Stimulated activated memory B cell treated with anti-CD40 and anti-IgM and Interleukin-4, amounts not matched to agents 10 μg/mL and 1 μg/mL and 100 μg/mL, for 72 hours (primary cell): ENCODE data around the gene DOCK10.
"Not testable (repeated sequence)": the region's sequence is repeated elsewhere in the genome, so short reads cannot be mapped to it uniquely, and the experiment has no call there.

ENCODE experiments used
- ATAC-seq: fragments of 150-1000 bp; cut with Tn5 transposase; 2 replicates; pipeline ENCODE4 v1.10.0; 2021
- H3K27ac Mint-ChIP-seq: one replicate; pipeline ENCODE4 v1.8.0; 2022; ENCODE audit warnings: mild to moderate bottlenecking, mixed read lengths
- H3K27me3 Mint-ChIP-seq: one replicate; pipeline ENCODE4 v1.8.0; 2022; ENCODE audit warnings: mixed read lengths
- H3K36me3 Mint-ChIP-seq: one replicate; pipeline ENCODE4 v1.8.0; 2022; ENCODE audit warnings: mixed read lengths
- H3K4me1 Mint-ChIP-seq: one replicate; pipeline ENCODE4 v1.8.0; 2022; ENCODE audit warnings: mixed read lengths
- H3K4me3 Mint-ChIP-seq: one replicate; pipeline ENCODE4 v1.8.0; 2022; ENCODE audit warnings: mild to moderate bottlenecking, moderate library complexity, mixed read lengths
- H3K9me3 Mint-ChIP-seq: one replicate; pipeline ENCODE4 v1.8.0; 2022; ENCODE audit warnings: mixed read lengths

DOCK10 gene

GRCh38 chr2:224919472-224920110 is 122.7 kb downstream of the DOCK10 start:
- no peaks in the 10 kb centered on the region for H3K27me3 Mint-ChIP-seq
- no peaks in the 10 kb centered on the region for H3K9me3 Mint-ChIP-seq
- no peak for ATAC-seq
- H3K36me3 Mint-ChIP-seq, result peaks cover 7% of the 10 kb centered on the region
- H3K4me1 Mint-ChIP-seq, result peaks cover 16% of the 10 kb centered on the region
- no peak overlapping the region for H3K27ac Mint-ChIP-seq
- H3K4me3 Mint-ChIP-seq, result no peak overlapping the region

GRCh38 chr2:224918626-224919471 is 123.4 kb downstream of the DOCK10 start:
- no peaks in the 10 kb centered on the region for H3K36me3 Mint-ChIP-seq
- H3K9me3 Mint-ChIP-seq, result no peaks in the 10 kb centered on the region
- no peak overlapping the region for H3K4me3 Mint-ChIP-seq
- peaks cover 8% of the 10 kb centered on the region for H3K4me1 Mint-ChIP-seq
- H3K27me3 Mint-ChIP-seq, result no peaks in the 10 kb centered on the region
- no peak for ATAC-seq
- H3K27ac Mint-ChIP-seq, result no peak overlapping the region

GRCh38 chr2:224917246-224917645 is 125.0 kb downstream of the DOCK10 start:
- not testable (repeated sequence) for ATAC-seq, H3K4me1 Mint-ChIP-seq, H3K27ac Mint-ChIP-seq, H3K9me3 Mint-ChIP-seq, H3K27me3 Mint-ChIP-seq, H3K4me3 Mint-ChIP-seq, H3K36me3 Mint-ChIP-seq

- no peak overlapping the region for H3K27ac Mint-ChIP-seq
- H3K4me1 Mint-ChIP-seq, result peaks cover 15% of the 10 kb centered on the region
- no peaks in the 10 kb centered on the region for H3K9me3 Mint-ChIP-seq
- no peaks in the 10 kb centered on the region for H3K27me3 Mint-ChIP-seq
- H3K36me3 Mint-ChIP-seq, result peaks cover 12% of the 10 kb centered on the region
- ATAC-seq, result no peak
- no peak overlapping the region for H3K4me3 Mint-ChIP-seq
Measured at GRCh38 chr2:224915136-224915535, 127.1 kb downstream of the DOCK10 start.

- ATAC-seq, result no peak
- H3K4me3 Mint-ChIP-seq, result no peak overlapping the region
- peaks cover 51% of the 10 kb centered on the region for H3K36me3 Mint-ChIP-seq
- H3K27ac Mint-ChIP-seq, result peak overlapping the region; percentile 91
- peaks cover 61% of the 10 kb centered on the region for H3K4me1 Mint-ChIP-seq
- H3K9me3 Mint-ChIP-seq, result no peaks in the 10 kb centered on the region
- no peaks in the 10 kb centered on the region for H3K27me3 Mint-ChIP-seq
Measured at GRCh38 chr2:224910574-224910925, 131.7 kb downstream of the DOCK10 start.

- peaks cover 62% of the 10 kb centered on the region for H3K4me1 Mint-ChIP-seq
- no peaks in the 10 kb centered on the region for H3K27me3 Mint-ChIP-seq
- peak overlapping the region; percentile 91 for H3K27ac Mint-ChIP-seq
- no peaks in the 10 kb centered on the region for H3K9me3 Mint-ChIP-seq
- H3K36me3 Mint-ChIP-seq, result peaks cover 53% of the 10 kb centered on the region
- H3K4me3 Mint-ChIP-seq, result peak overlapping the region; percentile 34
- ATAC-seq, result peak; percentile 97
Measured at GRCh38 chr2:224909885-224910573, 132.2 kb downstream of the DOCK10 start.

GRCh38 chr2:224908818-224909217 is 133.4 kb downstream of the DOCK10 start:
- no peaks in the 10 kb centered on the region for H3K27me3 Mint-ChIP-seq
- H3K9me3 Mint-ChIP-seq, result no peaks in the 10 kb centered on the region
- H3K27ac Mint-ChIP-seq, result peak overlapping the region; percentile 91
- H3K4me1 Mint-ChIP-seq, result peaks cover 62% of the 10 kb centered on the region
- no peak for ATAC-seq
- no peak overlapping the region for H3K4me3 Mint-ChIP-seq
- H3K36me3 Mint-ChIP-seq, result peaks cover 53% of the 10 kb centered on the region

- Mint-ChIP-seq H3K27ac (no peak overlapping the region), H3K4me1 (peaks cover 46% of the 10 kb centered on the region), H3K36me3 (peaks cover 56% of the 10 kb centered on the region), H3K27me3 (no peaks in the 10 kb centered on the region), H3K4me3 (no peak overlapping the region), H3K9me3 (no peaks in the 10 kb centered on the region)
- no peak for ATAC-seq
Measured at GRCh38 chr2:224904381-224904780, 137.9 kb downstream of the DOCK10 start.

- Mint-ChIP-seq H3K4me3 (no peak overlapping the region), H3K27ac (no peak overlapping the region), H3K9me3 (no peaks in the 10 kb centered on the region), H3K36me3 (peaks cover 56% of the 10 kb centered on the region), H3K4me1 (peaks cover 39% of the 10 kb centered on the region), H3K27me3 (no peaks in the 10 kb centered on the region)
- ATAC-seq, result no peak
Measured at GRCh38 chr2:224903621-224904020, 138.6 kb downstream of the DOCK10 start.

GRCh38 chr2:224901121-224901676 is 141.1 kb downstream of the DOCK10 start:
- no peak for ATAC-seq
- H3K4me1 Mint-ChIP-seq, result peaks cover 29% of the 10 kb centered on the region
- H3K9me3 Mint-ChIP-seq, result no peaks in the 10 kb centered on the region
- no peak overlapping the region for H3K4me3 Mint-ChIP-seq
- H3K36me3 Mint-ChIP-seq, result peaks cover 47% of the 10 kb centered on the region
- peak overlapping the region; percentile 57 for H3K27ac Mint-ChIP-seq
- no peaks in the 10 kb centered on the region for H3K27me3 Mint-ChIP-seq

GRCh38 chr2:224895377-224895776 is 146.9 kb downstream of the DOCK10 start:
- Mint-ChIP-seq H3K36me3 (peaks cover 69% of the 10 kb centered on the region), H3K4me3 (no peak overlapping the region), H3K9me3 (peaks cover 2% of the 10 kb centered on the region), H3K4me1 (peaks cover 69% of the 10 kb centered on the region), H3K27me3 (no peaks in the 10 kb centered on the region), H3K27ac (peak overlapping the region; percentile 93)
- no peak for ATAC-seq

GRCh38 chr2:224894356-224894755 is 147.9 kb downstream of the DOCK10 start:
- ATAC-seq, result peak; percentile 78
- H3K4me1 Mint-ChIP-seq, result peaks cover 79% of the 10 kb centered on the region
- no peaks in the 10 kb centered on the region for H3K27me3 Mint-ChIP-seq
- peaks cover 2% of the 10 kb centered on the region for H3K9me3 Mint-ChIP-seq
- peaks cover 73% of the 10 kb centered on the region for H3K36me3 Mint-ChIP-seq
- peak overlapping the region; percentile 93 for H3K27ac Mint-ChIP-seq
- H3K4me3 Mint-ChIP-seq, result peak overlapping the region; percentile 38

- H3K4me3 Mint-ChIP-seq, result peak overlapping the region; percentile 38
- H3K27ac Mint-ChIP-seq, result peak overlapping the region; percentile 93
- H3K36me3 Mint-ChIP-seq, result peaks cover 71% of the 10 kb centered on the region
- peaks cover 79% of the 10 kb centered on the region for H3K4me1 Mint-ChIP-seq
- H3K27me3 Mint-ChIP-seq, result no peaks in the 10 kb centered on the region
- H3K9me3 Mint-ChIP-seq, result peaks cover 2% of the 10 kb centered on the region
- no peak for ATAC-seq
Measured at GRCh38 chr2:224893848-224894247, 148.4 kb downstream of the DOCK10 start.

- H3K4me1 Mint-ChIP-seq, result peaks cover 77% of the 10 kb centered on the region
- peak overlapping the region; percentile 19 for H3K4me3 Mint-ChIP-seq
- peaks cover 2% of the 10 kb centered on the region for H3K9me3 Mint-ChIP-seq
- ATAC-seq, result peak; percentile 87
- peak overlapping the region; percentile 93 for H3K27ac Mint-ChIP-seq
- no peaks in the 10 kb centered on the region for H3K27me3 Mint-ChIP-seq
- H3K36me3 Mint-ChIP-seq, result peaks cover 68% of the 10 kb centered on the region
Measured at GRCh38 chr2:224892574-224893204, 149.6 kb downstream of the DOCK10 start.

- H3K4me3 Mint-ChIP-seq, result peak overlapping the region; percentile 2
- peaks cover 2% of the 10 kb centered on the region for H3K9me3 Mint-ChIP-seq
- H3K4me1 Mint-ChIP-seq, result peaks cover 75% of the 10 kb centered on the region
- no peak for ATAC-seq
- H3K27ac Mint-ChIP-seq, result peak overlapping the region; percentile 77
- peaks cover 65% of the 10 kb centered on the region for H3K36me3 Mint-ChIP-seq
- no peaks in the 10 kb centered on the region for H3K27me3 Mint-ChIP-seq
Measured at GRCh38 chr2:224890372-224890771, 151.9 kb downstream of the DOCK10 start.
